SK-N-DZ (cell line): ENCODE measurements around the gene HK1.

Experiments used
- DNase-seq: peaks from one replicate; pipeline ENCODE4 v3.0.0-alpha.2; 2015; ENCODE audit warnings: low spot score

Gene HK1

GRCh38 chr10:69418052-69418752 is 139.9 kb downstream of the HK1 start:
- DNase-seq, result no peak

- no peak for DNase-seq
Observed at GRCh38 chr10:69419096-69419743, 140.9 kb downstream of the HK1 start.

- no peak for DNase-seq
Observed at GRCh38 chr10:69419744-69420126, 141.4 kb downstream of the HK1 start.

- no peak for DNase-seq
Observed at GRCh38 chr10:69421611-69422308, 143.5 kb downstream of the HK1 start.

GRCh38 chr10:69422676-69423075 is 144.4 kb downstream of the HK1 start:
- no peak for DNase-seq

- no peak for DNase-seq
Observed at GRCh38 chr10:69425041-69425440, 146.7 kb downstream of the HK1 start.

GRCh38 chr10:69425511-69426298 is 147.4 kb downstream of the HK1 start:
- DNase-seq, result no peak

- DNase-seq, result no peak
Observed at GRCh38 chr10:69426376-69426727, 148.1 kb downstream of the HK1 start.

- DNase-seq, result no peak
Observed at GRCh38 chr10:69428165-69428564, 149.9 kb downstream of the HK1 start.

- DNase-seq, result no peak
Observed at GRCh38 chr10:69434169-69434568, 155.9 kb downstream of the HK1 start.

- no peak for DNase-seq
Observed at GRCh38 chr10:69434926-69435325, 156.6 kb downstream of the HK1 start.

- DNase-seq, result no peak
Observed at GRCh38 chr10:69435966-69436520, 157.7 kb downstream of the HK1 start.

GRCh38 chr10:69437321-69438259 is 159.3 kb downstream of the HK1 start:
- no peak for DNase-seq

- DNase-seq, result no peak
Observed at GRCh38 chr10:69438536-69439349, 160.4 kb downstream of the HK1 start.

- no peak for DNase-seq
Observed at GRCh38 chr10:69439350-69439739, 161.0 kb downstream of the HK1 start.

GRCh38 chr10:69439813-69440506 is 161.7 kb downstream of the HK1 start:
- no peak for DNase-seq

GRCh38 chr10:69443354-69443753 is 165.1 kb downstream of the HK1 start:
- no peak for DNase-seq

GRCh38 chr10:69445041-69445440 is 166.7 kb downstream of the HK1 start:
- DNase-seq, result no peak

GRCh38 chr10:69446229-69446628 is 167.9 kb downstream of the HK1 start:
- DNase-seq, result no peak
